GM19025 (cell line): ENCODE data around the gene APOA4.

ENCODE experiments used
- ATAC-seq: cut with Tn5 transposase; IDR thresholded peaks from one replicate; pipeline ENCODE4 v1.9.1; 2021; ENCODE audit warnings: mild to moderate bottlenecking, low read depth, moderate library complexity; ENCODE audit not compliant: unreplicated experiment

The APOA4 gene

GRCh38 chr11:116786326-116786725, 36.8 kb downstream of the APOA4 start:
- no peak for ATAC-seq

DNA sequence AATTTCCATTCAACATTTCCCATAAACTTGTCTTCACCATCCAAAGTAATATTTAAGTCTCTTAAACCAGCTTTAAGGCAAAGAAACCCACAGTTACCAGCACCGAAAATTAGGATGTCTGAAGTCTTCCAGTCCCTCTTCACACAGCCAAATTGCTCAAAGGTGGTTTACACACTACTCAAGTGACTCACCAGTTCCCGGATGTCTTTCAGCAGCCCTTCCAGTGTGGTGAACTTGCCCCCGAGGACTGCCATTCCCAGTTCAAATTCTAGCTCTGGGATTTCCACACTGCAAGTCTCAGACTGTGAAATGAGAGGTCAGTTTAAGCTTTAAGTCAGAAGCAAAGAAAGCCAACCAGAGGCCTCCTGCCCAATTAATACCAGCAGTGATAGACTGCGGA, 40.4 kb downstream of the APOA4 start:
- no peak for ATAC-seq

GRCh38 chr11:116778556-116778955, 44.5 kb downstream of the APOA4 start:
- ATAC-seq = no peak

DNA sequence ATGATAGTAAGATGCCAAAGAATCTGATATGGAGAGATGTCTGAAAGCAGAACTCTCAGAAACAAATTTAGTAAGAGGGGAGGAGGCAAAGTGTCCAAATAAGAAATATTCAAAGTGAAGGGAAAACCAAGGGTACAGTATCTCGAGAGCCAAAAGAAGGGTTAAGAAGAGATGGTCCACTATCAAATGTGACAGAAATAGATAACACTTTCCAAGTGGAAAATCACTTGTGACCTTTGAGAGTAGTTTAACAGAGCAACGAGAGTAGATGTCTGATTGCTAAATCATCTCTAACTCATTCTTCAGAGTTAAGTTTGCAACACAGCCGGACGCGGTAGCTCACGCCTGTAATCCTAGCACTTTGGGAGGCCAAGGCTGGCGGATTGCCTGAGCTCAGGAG, 46.0 kb downstream of the APOA4 start:
- ATAC-seq = no peak

DNA sequence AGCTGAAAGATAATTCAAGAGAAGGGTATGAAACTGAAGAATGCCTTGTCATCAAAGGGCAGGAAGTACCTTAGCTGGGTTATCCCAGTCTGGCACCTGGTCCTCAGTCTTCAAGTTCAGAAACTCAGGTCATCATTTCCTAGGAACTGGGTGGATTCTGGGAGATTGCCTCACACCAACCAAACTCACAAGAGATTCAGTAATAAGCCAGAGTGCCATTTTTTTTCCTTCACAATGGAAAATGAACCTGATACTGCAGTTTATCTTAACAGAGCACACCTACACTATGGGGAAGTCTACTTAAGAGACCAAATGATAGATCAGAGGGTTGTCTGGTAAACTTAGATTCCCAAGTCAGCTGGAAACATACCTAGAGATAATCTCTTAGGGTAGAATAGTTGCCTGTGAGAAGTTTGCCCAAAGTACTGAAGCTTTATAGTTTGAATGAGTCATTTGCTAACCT, 46.6 kb downstream of the APOA4 start:
- ATAC-seq = no peak

GRCh38 chr11:116775975-116776374, 47.1 kb downstream of the APOA4 start:
- no peak for ATAC-seq

DNA sequence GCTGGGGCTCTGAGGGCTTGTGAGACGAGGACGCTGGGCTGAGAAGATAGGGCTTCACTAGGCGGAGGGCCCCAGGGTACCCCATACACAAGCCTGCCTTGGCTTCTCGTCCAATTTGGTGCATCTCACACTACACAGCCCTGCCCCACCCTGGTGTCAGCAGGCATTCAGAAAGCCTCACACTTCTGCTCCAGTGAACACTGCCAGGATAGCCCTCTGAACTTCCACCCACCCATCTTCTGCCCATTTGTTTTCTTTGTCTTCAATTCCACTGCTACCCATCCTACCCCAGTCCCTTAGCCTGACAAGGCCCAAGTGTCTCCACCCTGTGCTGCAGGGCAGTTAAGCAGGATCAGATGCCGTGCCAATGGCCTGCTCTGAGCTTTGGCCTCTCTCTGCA, 48.4 kb downstream of the APOA4 start:
- ATAC-seq = no peak

GRCh38 chr11:116773203-116774097, 49.7 kb downstream of the APOA4 start:
- ATAC-seq = no peak

DNA sequence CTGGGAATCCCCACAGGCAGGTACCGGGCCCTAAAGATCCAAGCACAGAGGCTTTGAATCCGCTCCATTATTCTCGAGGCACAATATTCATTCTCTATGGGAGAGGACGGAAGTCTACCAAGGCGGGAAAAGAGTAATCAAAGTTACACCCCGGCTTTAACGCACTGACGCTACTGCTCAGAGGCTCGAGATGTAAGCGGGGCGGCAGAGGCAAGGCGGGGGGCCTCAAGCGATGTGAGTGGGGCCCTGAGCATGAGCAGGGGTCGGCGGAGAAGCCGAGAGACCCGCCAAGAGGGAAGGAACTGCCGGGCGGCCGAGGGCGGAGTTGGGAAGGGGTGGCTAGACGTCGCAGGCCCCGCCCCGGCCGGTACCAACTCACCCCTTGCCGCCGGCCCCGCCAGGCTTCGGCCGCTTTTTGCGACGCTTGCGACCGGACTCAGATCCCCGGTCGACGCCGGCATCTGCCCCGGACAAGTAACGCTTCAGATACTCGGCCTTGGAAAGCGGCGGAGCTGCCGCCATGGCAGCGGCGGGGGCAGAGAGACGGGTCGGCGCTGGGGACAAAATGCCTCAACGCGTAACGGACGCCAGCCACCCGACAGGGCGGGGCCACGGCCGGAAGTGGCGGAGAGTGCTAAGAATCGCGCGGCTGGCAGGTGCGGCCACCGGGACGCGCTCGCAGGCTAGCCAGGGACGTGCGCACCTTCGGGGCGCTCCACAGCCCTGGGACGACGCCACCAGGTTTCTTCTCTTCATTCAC, 50.5 kb downstream of the APOA4 start, which contains the start of gene BUD13:
BUD13 (minus strand) TSS at position 545 of the 760 bp plus-strand sequence; CDS start at position 522, 23 bp downstream.
- ATAC-seq = peak; percentile 77

GRCh38 chr11:116771935-116772334, 51.2 kb downstream of the APOA4 start:
- ATAC-seq = no peak
